Sigmoid colon (tissue), 7 donors: ENCODE results near the gene ATP10D. TPM values are rescaled to one million over a fixed set of nuclear protein-coding genes. Genes with fewer than 3 reads are reported as not detected.
A peak's percentile ranks its signal among the peaks of the same experiment; 100 is the strongest.

Experiments
- DNase-seq: peaks from one replicate; pipeline ENCODE4 v3.0.0-alpha.2; 2019
- H3K27ac ChIP-seq, 4 donors: fragments of 200-600 bp; sonication (generic); one replicate each; pipeline ENCODE4 v1.5.1; 2016 to 2019; ENCODE audit warnings: mild to moderate bottlenecking in 1 of 4
- H3K27me3 ChIP-seq, 3 donors: fragments of 200-600 bp; sonication (generic); one replicate each; pipeline ENCODE4 v1.5.1; 2019; ENCODE audit warnings: mild to moderate bottlenecking in 1 of 3
- H3K36me3 ChIP-seq, 4 donors: fragments of 200-600 bp; sonication (generic); one replicate each; pipeline ENCODE4 v1.5.1; 2016 to 2019
- H3K4me1 ChIP-seq, 4 donors: fragments of 200-600 bp; sonication (generic); one replicate each; pipeline ENCODE4 v1.5.1; 2017 to 2019
- H3K4me3 ChIP-seq, 4 donors: fragments of 200-600 bp; sonication (generic); one replicate each; pipeline ENCODE4 v1.5.1; 2017 to 2019; ENCODE audit warnings: mild to moderate bottlenecking in 2 of 4, moderate library complexity in 1 of 4
- H3K9me3 ChIP-seq, 4 donors: fragments of 200-600 bp in 3 of 4; sonication (generic) in 3 of 4; one replicate each; pipeline versions ENCODE4 v1.5.1 to v1.6.1; 2013 to 2019
- EP300 ChIP-seq, 4 donors: sonication (generic); formaldehyde crosslinking; IDR thresholded peaks; one replicate each; pipeline ENCODE4 v1.6.1; 2017; ENCODE audit warnings: antibody characterized with exemption in 4 of 4
- POLR2A ChIP-seq, 2 donors: fragments of 450-650 bp; IDR thresholded peaks; one replicate each; pipeline ENCODE4 v1.6.1; 2016; ENCODE audit warnings: antibody characterized with exemption in 2 of 2, mild to moderate bottlenecking in 2 of 2, moderate library complexity in 2 of 2
- POLR2AphosphoS5 ChIP-seq, 4 donors: sonication (generic); formaldehyde crosslinking; IDR thresholded peaks; one replicate each; pipeline ENCODE4 v1.6.1; 2017; ENCODE audit warnings: antibody characterized with exemption in 4 of 4
- WGBS, 2 donors: extraction: QIAGEN DNeasy Blood & Tissue Kit; methylation state at CpG; one replicate each; pipeline ENCODE4 v1.1.7; 2013; 5-methylcytosine and 5-hydroxymethylcytosine counted together
- intact Hi-C: fragments of 100-400 bp; cut with DNase I; formaldehyde crosslinking; loops from one replicate; pipeline ENCODE4 v1.15.1; 2023
- polyA plus RNA-seq, 3 donors: library from polyadenylated mRNA; stranded (reverse); fragments of 200-250 nt; gene quantifications; one replicate each; pipeline ENCODE4 v1.2.3, GENCODE V29; 2013
- total RNA-seq, 4 donors: library from RNA; depleted of rRNA; stranded (reverse); fragments of >200 nt; gene quantifications; one replicate each; pipeline ENCODE4 v1.1.0, GENCODE V29; 2016
- TF ChIP-seq, protein P1 (sequence below), 4 experiments: fragments of 450-650 bp in 3 of 4; fragments of 200-600 bp in 1 of 4; IDR thresholded peaks; one replicate each; pipeline ENCODE4 v1.5.1; 2016 to 2019; ENCODE audit warnings: antibody characterized with exemption in 4 of 4, mild to moderate bottlenecking in 3 of 4, moderate library complexity in 2 of 4
- donor health status: healthy with polysubstance abuse.
- donor health status: Bipolar disorder and iron deficiency.
- donor health status: healthy.

ATP10D gene
- total and polyA plus RNA-seq, 7 donors, result 0.60 to 21.0 (median 16.8) TPM

DNA sequence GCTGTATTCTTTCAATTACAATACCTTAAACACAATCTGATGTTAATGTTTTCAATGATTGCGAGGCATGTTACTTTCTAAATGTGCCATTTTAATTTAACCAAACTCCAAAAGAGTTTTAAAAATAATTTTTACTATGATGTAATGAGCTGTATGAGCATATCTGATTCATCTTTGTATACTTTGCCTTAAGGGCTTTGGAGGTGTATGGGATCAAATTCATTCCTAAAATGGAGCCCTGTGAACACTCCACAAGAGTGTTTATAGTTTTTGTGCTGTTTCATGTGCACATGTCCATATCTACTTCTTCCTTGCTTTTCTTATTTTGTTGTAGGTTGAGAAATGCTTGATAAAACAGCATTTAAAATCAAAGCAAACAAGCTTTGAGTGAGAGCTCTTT, 82.4 kb downstream of the ATP10D start:
- WGBS, 2 donors, result 99% methylated on average over 1 of the region's 1 CpG
- intact Hi-C loops, result no loop called here
- no peak for DNase-seq
- TF ChIP-seq POLR2A (IDR thresholded peaks at IDR 0.05), result no peak
- TF ChIP-seq EP300 (IDR thresholded peaks at IDR 0.05), result no peak
- no peak for TF ChIP-seq POLR2AphosphoS5 (IDR thresholded peaks at IDR 0.05)
- TF ChIP-seq, protein P1, sequence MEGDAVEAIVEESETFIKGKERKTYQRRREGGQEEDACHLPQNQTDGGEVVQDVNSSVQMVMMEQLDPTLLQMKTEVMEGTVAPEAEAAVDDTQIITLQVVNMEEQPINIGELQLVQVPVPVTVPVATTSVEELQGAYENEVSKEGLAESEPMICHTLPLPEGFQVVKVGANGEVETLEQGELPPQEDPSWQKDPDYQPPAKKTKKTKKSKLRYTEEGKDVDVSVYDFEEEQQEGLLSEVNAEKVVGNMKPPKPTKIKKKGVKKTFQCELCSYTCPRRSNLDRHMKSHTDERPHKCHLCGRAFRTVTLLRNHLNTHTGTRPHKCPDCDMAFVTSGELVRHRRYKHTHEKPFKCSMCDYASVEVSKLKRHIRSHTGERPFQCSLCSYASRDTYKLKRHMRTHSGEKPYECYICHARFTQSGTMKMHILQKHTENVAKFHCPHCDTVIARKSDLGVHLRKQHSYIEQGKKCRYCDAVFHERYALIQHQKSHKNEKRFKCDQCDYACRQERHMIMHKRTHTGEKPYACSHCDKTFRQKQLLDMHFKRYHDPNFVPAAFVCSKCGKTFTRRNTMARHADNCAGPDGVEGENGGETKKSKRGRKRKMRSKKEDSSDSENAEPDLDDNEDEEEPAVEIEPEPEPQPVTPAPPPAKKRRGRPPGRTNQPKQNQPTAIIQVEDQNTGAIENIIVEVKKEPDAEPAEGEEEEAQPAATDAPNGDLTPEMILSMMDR (IDR thresholded peaks at IDR 0.05), result no peak
- H3K9me3 ChIP-seq, result no peaks in the 10 kb centered on the region
- H3K36me3 ChIP-seq, result peaks cover 0 to 40% (median 17%) of the 10 kb centered on the region in 4 donors
- H3K27me3 ChIP-seq, result no peaks in the 10 kb centered on the region
- no peaks in the 10 kb centered on the region for H3K4me1 ChIP-seq
- H3K4me3 ChIP-seq, result no peak overlapping the region
- H3K27ac ChIP-seq, result no peak overlapping the region

DNA sequence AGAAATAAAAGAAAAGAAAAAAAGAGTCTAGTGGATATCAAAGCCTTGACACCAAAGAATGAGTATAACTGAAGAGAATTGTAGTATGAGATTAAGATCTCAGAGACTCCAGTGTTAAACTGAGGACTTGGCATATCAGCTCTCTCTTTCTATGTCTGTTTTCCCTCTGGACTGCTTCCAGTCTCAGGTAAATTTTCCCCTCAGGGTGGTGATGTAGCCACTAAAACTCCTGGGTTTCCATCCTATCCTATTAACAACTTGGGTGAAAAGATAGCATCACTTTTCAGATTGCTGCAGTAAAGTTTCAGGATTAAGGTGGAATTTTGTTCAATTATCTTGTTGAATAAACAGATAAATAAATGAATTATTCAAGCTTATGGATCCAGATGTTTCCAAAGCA, 85.7 kb downstream of the ATP10D start:
- TF ChIP-seq EP300 (IDR thresholded peaks at IDR 0.05) (no peak), POLR2AphosphoS5 (IDR thresholded peaks at IDR 0.05) (no peak), POLR2A (IDR thresholded peaks at IDR 0.05) (no peak)
- TF ChIP-seq, protein P1 (IDR thresholded peaks at IDR 0.05), result no peak
- Histone ChIP-seq H3K4me1 (no peaks in the 10 kb centered on the region), H3K9me3 (no peaks in the 10 kb centered on the region), H3K36me3 (peaks cover 0 to 70% (median 28%) of the 10 kb centered on the region in 4 donors), H3K27ac (no peak overlapping the region), H3K27me3 (no peaks in the 10 kb centered on the region), H3K4me3 (no peak overlapping the region)
- no peak for DNase-seq
- intact Hi-C loops, result no loop called here

DNA sequence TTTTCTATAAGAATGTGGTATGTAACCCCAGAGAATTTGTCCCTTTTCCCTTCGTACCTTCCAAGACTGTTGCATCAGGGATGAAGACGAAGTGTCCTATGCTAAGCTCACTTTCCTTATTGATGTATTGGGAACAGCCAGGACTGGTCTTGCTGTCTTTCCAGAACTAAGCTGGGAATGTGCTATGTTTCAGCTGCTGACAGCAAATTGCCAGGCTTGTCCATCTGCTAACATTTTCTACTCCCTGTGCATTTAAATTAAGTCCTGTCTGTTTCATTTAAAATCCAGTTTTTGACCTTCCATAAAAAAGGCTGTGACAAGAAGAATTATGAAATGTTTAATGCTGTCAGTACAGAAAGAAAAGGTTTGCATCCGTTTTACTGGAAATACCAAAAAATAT, 87.9 kb downstream of the ATP10D start:
- Histone ChIP-seq H3K9me3 (no peaks in the 10 kb centered on the region), H3K36me3 (peaks cover 0 to 90% (median 32%) of the 10 kb centered on the region in 4 donors), H3K4me3 (no peak overlapping the region), H3K27ac (no peak overlapping the region), H3K27me3 (no peaks in the 10 kb centered on the region), H3K4me1 (no peaks in the 10 kb centered on the region)
- no peak for DNase-seq
- WGBS, 2 donors, result 89 to 95% methylated on average over 3 of the region's 3 CpGs
- intact Hi-C loops, result no loop called here
- TF ChIP-seq EP300 (IDR thresholded peaks at IDR 0.05), result no peak

DNA sequence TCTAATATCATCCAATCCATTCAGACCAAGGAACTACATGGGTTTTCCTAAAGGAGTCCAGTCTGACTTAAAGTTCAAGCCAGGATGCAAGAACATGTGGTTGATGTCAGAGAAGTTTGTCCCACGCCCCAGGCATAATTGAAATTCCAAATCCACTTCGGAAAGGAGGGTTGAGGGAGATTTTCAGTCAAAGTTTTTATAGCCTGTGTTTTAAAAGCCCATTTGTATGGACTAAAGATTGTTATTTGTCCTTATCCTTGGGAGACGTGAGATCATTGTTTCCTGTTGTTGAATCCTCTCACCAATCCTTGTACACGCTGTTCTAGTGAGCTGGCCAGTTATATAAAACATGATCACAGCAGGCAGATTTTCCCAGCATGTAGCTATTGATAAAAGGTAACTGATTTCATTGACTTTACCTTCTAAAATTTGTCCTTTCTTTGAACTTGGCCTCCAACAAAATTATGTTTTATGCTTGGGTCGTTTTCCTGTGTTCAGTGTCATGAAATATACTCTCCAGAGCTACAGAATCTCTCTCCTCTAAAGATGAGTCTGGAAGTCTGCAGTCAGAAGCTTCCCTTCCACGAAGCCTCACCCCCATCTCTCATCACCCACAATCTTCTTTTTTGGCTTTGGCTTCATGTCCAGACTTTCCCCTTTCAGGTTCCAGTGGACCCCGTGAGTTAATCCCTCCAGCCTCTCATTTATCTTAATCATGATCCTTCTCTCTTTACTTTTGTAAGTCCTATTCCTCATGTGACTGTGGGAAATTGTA, 92.9 kb downstream of the ATP10D start:
- Histone ChIP-seq H3K9me3 (no peaks in the 10 kb centered on the region), H3K4me1 (no peaks in the 10 kb centered on the region), H3K4me3 (no peak overlapping the region), H3K27me3 (no peaks in the 10 kb centered on the region), H3K27ac (peak overlapping the region; percentile 53 to 70 (median 62)), H3K36me3 (peaks cover 9 to 88% (median 29%) of the 10 kb centered on the region in 4 donors)
- intact Hi-C loops, result no loop called here
- DNase-seq, result peak; percentile 73
- peak in 1 of 4 donors; percentile 5 for TF ChIP-seq EP300 (IDR thresholded peaks at IDR 0.05)
- TF ChIP-seq, protein P1 (IDR thresholded peaks at IDR 0.05), result no peak
- TF ChIP-seq POLR2A (IDR thresholded peaks at IDR 0.05), result no peak
- peak; percentile 10 to 45 (median 38) for TF ChIP-seq POLR2AphosphoS5 (IDR thresholded peaks at IDR 0.05)
- WGBS, 2 donors, result 77 to 82% methylated on average over 7 of the region's 7 CpGs

DNA sequence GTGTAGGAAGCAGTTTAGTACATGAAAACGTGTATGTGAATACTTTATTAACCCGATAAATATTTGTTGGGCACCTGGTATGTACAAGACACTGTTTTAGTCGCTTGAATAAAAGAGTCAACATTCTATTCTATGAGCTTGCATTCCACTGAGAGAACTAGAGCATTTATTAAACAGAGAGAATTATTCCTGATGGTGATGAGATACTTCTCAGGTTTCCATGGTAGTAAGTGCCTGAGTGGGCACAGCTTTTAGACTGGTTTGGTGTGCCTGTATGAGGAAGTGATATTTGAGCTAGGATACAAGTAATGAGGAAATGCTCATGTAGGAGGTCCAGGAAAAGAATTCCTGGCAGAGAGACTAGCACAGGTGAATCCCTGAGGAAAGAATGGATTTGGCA, 94.2 kb downstream of the ATP10D start:
- DNase-seq, result no peak
- no peak for TF ChIP-seq POLR2AphosphoS5 (IDR thresholded peaks at IDR 0.05)
- no peak for TF ChIP-seq EP300 (IDR thresholded peaks at IDR 0.05)
- no peak for TF ChIP-seq POLR2A (IDR thresholded peaks at IDR 0.05)
- TF ChIP-seq, protein P1 (IDR thresholded peaks at IDR 0.05), result no peak
- intact Hi-C loops, result no loop called here
- peaks cover 9 to 88% (median 31%) of the 10 kb centered on the region in 4 donors for H3K36me3 ChIP-seq
- H3K4me3 ChIP-seq, result no peak overlapping the region
- no peaks in the 10 kb centered on the region for H3K4me1 ChIP-seq
- 92 to 95% methylated on average over 3 of the region's 3 CpGs for WGBS, 2 donors
- no peaks in the 10 kb centered on the region for H3K9me3 ChIP-seq
- H3K27ac ChIP-seq, result peak overlapping the region in 3 of 4 donors; percentile 53 to 70 (median 61)
- H3K27me3 ChIP-seq, result no peaks in the 10 kb centered on the region
